GM12892 (cell line): Measurements from ENCODE around the gene DOCK8.

Source experiments
- POLR2A ChIP-seq: IDR thresholded peaks from 2 replicates; pipeline ENCODE4 v1.6.1; 2011; ENCODE audit warnings: low read depth, low read length, control low read depth
- POLR2AphosphoS5 ChIP-seq: IDR thresholded peaks from 2 replicates; pipeline ENCODE4 v1.6.1; 2011; ENCODE audit warnings: low read depth, low read length, control low read depth

GRCh38 chr9:297104-297972 lies 82.7 kb downstream of the DOCK8 start:
- TF ChIP-seq POLR2AphosphoS5 (no peak), POLR2A (no peak)
